Esophagus squamous epithelium (tissue), 4 donors: ENCODE measurements around the gene PDHB.

Experiments
- CTCF ChIP-seq, 6 experiments: fragments of 450-650 bp in 4 of 6; fragments of 200-600 bp in 2 of 6; sonication (generic) in 2 of 6; IDR thresholded peaks; one replicate each; pipeline ENCODE4 v1.5.1; 2016 to 2019; ENCODE audit warnings: antibody characterized with exemption in 6 of 6, mild to moderate bottlenecking in 4 of 6, moderate library complexity in 4 of 6
- POLR2A ChIP-seq, 4 donors: fragments of 450-650 bp; IDR thresholded peaks; one replicate each; pipeline ENCODE4 v1.6.1; 2017; ENCODE audit warnings: antibody characterized with exemption in 4 of 4, mild to moderate bottlenecking in 4 of 4, moderate library complexity in 3 of 4

GRCh38 chr3:58474348-58474911 lies 40.8 kb upstream of the PDHB start:
- no peak for TF ChIP-seq CTCF (IDR thresholded peaks at IDR 0.05)
- TF ChIP-seq POLR2A (IDR thresholded peaks at IDR 0.05), result no peak
